HepG2 (cell line): ENCODE measurements around the gene TPPP2. TPM values are rescaled to one million over a fixed set of nuclear protein-coding genes. Genes with fewer than 3 reads are reported as not detected.

Experiments
- BRD4 ChIP-seq: sonication (generic); formaldehyde crosslinking; IDR thresholded peaks from 2 replicates; pipeline ENCODE4 v1.4.0; 2020; ENCODE audit warnings: missing genetic modification reagents
- MED1 ChIP-seq: sonication (generic); formaldehyde crosslinking; IDR thresholded peaks from 2 replicates; pipeline ENCODE4 v1.4.0; 2020; ENCODE audit warnings: missing genetic modification reagents
- MIER2 ChIP-seq: IDR thresholded peaks from 2 replicates; pipeline ENCODE4 v1.6.1; 2016; ENCODE audit warnings: missing biosample characterization, missing genetic modification reagents
- MTA3 ChIP-seq: sonication (generic); formaldehyde crosslinking; IDR thresholded peaks from 2 replicates; pipeline ENCODE4 v1.4.0; 2020; ENCODE audit warnings: missing genetic modification reagents
- NONO ChIP-seq, 2 experiments: fragments of 450-650 bp in 1 of 2; sonication (generic) in 1 of 2; formaldehyde crosslinking in 1 of 2; IDR thresholded peaks in 1 of 2; conservative IDR thresholded peaks in 1 of 2; 2 replicates each; pipeline versions ENCODE4 v1.6.1 to v1.8.0; 2017 to 2022; ENCODE audit warnings: mild to moderate bottlenecking in 1 of 2, missing genetic modification reagents in 1 of 2, moderate library complexity in 1 of 2
- ONECUT2 ChIP-seq: sonication (generic); formaldehyde crosslinking; IDR thresholded peaks from 2 replicates; pipeline ENCODE4 v1.4.0; 2020; ENCODE audit warnings: missing genetic modification reagents
- PHF20 ChIP-seq: sonication (generic); formaldehyde crosslinking; IDR thresholded peaks from 2 replicates; pipeline ENCODE4 v1.5.0; 2020; ENCODE audit warnings: mild to moderate bottlenecking, missing genetic modification reagents
- RBAK ChIP-seq: sonication (generic); formaldehyde crosslinking; IDR thresholded peaks from 2 replicates; pipeline ENCODE4 v1.5.1; 2020; ENCODE audit warnings: mild to moderate bottlenecking, missing genetic modification reagents
- SMAD1 ChIP-seq: sonication (generic); formaldehyde crosslinking; IDR thresholded peaks from 2 replicates; pipeline ENCODE4 v1.4.0; 2020; ENCODE audit warnings: missing genetic modification reagents, low read depth, mild to moderate bottlenecking, borderline replicate concordance
- ZBTB3 ChIP-seq: sonication (generic); formaldehyde crosslinking; IDR thresholded peaks from 2 replicates; pipeline ENCODE4 v1.4.0; 2020; ENCODE audit warnings: low read depth, mild to moderate bottlenecking, moderate library complexity, missing genetic modification reagents, borderline replicate concordance
- ZNF10 ChIP-seq: sonication (generic); formaldehyde crosslinking; IDR thresholded peaks from 2 replicates; pipeline ENCODE4 v1.4.0; 2020; ENCODE audit warnings: mild to moderate bottlenecking, low read depth, missing genetic modification reagents, borderline replicate concordance
- ZNF160 ChIP-seq: sonication (generic); formaldehyde crosslinking; IDR thresholded peaks from 2 replicates; pipeline ENCODE4 v1.8.0; 2022; ENCODE audit warnings: mild to moderate bottlenecking, inconsistent platforms, missing genetic modification reagents
- ZNF180 ChIP-seq: sonication (generic); formaldehyde crosslinking; IDR thresholded peaks from 2 replicates; pipeline ENCODE4 v1.4.0; 2020; ENCODE audit warnings: low read depth, missing genetic modification reagents, borderline replicate concordance
- ZNF30 ChIP-seq: sonication (generic); formaldehyde crosslinking; IDR thresholded peaks from 2 replicates; pipeline ENCODE4 v1.5.0; 2020; ENCODE audit warnings: mild to moderate bottlenecking, missing genetic modification reagents
- ZNF773 ChIP-seq: sonication (generic); formaldehyde crosslinking; IDR thresholded peaks from 2 replicates; pipeline ENCODE4 v1.4.0; 2020; ENCODE audit warnings: missing genetic modification reagents, borderline replicate concordance
- ZSCAN30 ChIP-seq: sonication (generic); formaldehyde crosslinking; IDR thresholded peaks from 2 replicates; pipeline ENCODE4 v1.5.0; 2020; ENCODE audit warnings: mild to moderate bottlenecking, missing genetic modification reagents
- polyA plus RNA-seq, 8 experiments: library from polyadenylated mRNA; depleted of rRNA in 3 of 8; stranded (reverse) in 7 of 8; unstranded in 1 of 8; fragments of >200 nt; fragmentation: Illumina TruSeq in 4 of 8; extraction: Trizol in 4 of 8; gene quantifications; 2 replicates each; pipeline versions ENCODE4 v1.2.1 to v1.2.3, GENCODE V29; 2011 to 2016; ENCODE audit warnings: low read depth in 4 of 8, missing spikeins in 1 of 8, mixed read lengths in 1 of 8; ENCODE audit not compliant: insufficient read depth in 1 of 8
- total RNA-seq, 5 experiments: library from RNA; depleted of rRNA; stranded (reverse); fragments of >200 nt; fragmentation: Illumina TruSeq; extraction: Trizol; gene quantifications; 2 replicates each; pipeline ENCODE4 v1.2.3, GENCODE V29; 2016; ENCODE audit warnings: low read depth in 1 of 5
- TF ChIP-seq, protein P1 (sequence below): fragments of 450-650 bp; IDR thresholded peaks from 2 replicates; pipeline ENCODE4 v1.6.1; 2017; ENCODE audit warnings: mild to moderate bottlenecking
- TF ChIP-seq, protein P2 (sequence below): sonication (generic); formaldehyde crosslinking; IDR thresholded peaks from 2 replicates; pipeline ENCODE4 v1.5.1; 2020; ENCODE audit warnings: missing genetic modification reagents, mild to moderate bottlenecking, borderline replicate concordance
- TF ChIP-seq, protein P3 (sequence below): sonication (generic); formaldehyde crosslinking; IDR thresholded peaks from 2 replicates; pipeline ENCODE4 v1.9.0; 2021; ENCODE audit warnings: missing genetic modification reagents, borderline replicate concordance
- TF ChIP-seq, protein P4 (sequence below): IDR thresholded peaks from 2 replicates; pipeline ENCODE4 v1.6.1; 2018; ENCODE audit warnings: missing genetic modification reagents, mild to moderate bottlenecking, missing compliant biosample characterization
- TF ChIP-seq, protein P5 (sequence below): sonication (generic); formaldehyde crosslinking; IDR thresholded peaks from 2 replicates; pipeline ENCODE4 v1.5.0; 2020; ENCODE audit warnings: missing genetic modification reagents, mild to moderate bottlenecking, borderline replicate concordance

The TPPP2 gene
- total and polyA plus RNA-seq, 2 of the 13 experiments (the other 11 are each of a cell fraction or from before 2014, with no cell fraction given) = 0.58 to 4.2 TPM

DNA sequence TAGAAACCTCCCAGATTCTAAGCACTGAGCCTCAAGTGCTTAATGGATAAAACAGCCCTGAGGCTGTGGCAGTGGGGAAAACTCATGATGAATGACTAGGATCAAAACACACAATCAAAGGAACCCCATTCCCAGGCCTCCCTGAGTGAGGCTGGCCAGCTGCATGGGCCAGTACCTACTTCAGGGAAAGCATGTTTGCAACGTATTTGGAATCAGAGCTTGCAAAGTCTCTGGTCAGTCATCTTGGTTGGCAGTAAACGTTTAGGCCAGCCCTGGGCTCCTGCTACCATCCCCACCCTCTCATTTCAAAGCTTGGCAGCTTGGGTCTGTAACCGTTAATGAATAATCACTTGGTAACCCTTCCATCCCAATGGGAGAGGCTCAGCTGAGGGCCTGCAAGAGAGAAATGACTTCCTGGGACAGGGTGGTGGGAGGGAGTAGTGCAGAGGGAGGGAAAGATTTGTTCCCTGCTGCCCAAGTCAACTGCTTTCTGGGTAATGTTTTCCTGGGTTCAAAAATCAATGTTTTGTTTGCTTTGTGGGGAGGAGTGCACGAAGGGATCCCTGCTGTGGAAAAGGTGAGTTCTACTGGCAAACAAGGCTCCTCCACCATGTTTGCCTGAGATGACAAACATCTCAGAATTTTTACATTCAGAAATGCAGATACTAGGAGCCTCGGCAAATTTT is 25.6 kb downstream of the TPPP2 start (continued):
- TF ChIP-seq ZBTB3 (CRISPR knock-in tag) (peak; percentile 79), ZNF30 (CRISPR knock-in tag) (no peak), RBAK (no peak), PHF20 (CRISPR knock-in tag) (0 out of 2 replicates have a peak, but pooled peaks have one; percentile 60), ZNF180 (CRISPR knock-in tag) (no peak), ONECUT2 (CRISPR knock-in tag) (peak; percentile 87), MIER2 (peak; percentile 76; the same call in 1 of the 2 replicates), ZNF160 (CRISPR knock-in tag) (no peak; the same call in none of the 2 replicates), MTA3 (no peak), ZNF773 (0 out of 2 replicates have a peak, but pooled peaks have one; percentile 46), BRD4 (CRISPR knock-in tag) (peak; percentile 95; the same call in 1 of the 2 replicates), MED1 (CRISPR knock-in tag) (peak; percentile 99), ZSCAN30 (no peak), SMAD1 (peak; percentile 71; the same call in 1 of the 2 replicates), NONO (IDR thresholded peaks at IDR 0.05) (no peak), NONO (CRISPR knock-in tag; conservative IDR thresholded peaks at IDR 0.05) (peak; percentile 93), ZNF10 (CRISPR knock-in tag) (no peak)
- TF ChIP-seq, protein P1, sequence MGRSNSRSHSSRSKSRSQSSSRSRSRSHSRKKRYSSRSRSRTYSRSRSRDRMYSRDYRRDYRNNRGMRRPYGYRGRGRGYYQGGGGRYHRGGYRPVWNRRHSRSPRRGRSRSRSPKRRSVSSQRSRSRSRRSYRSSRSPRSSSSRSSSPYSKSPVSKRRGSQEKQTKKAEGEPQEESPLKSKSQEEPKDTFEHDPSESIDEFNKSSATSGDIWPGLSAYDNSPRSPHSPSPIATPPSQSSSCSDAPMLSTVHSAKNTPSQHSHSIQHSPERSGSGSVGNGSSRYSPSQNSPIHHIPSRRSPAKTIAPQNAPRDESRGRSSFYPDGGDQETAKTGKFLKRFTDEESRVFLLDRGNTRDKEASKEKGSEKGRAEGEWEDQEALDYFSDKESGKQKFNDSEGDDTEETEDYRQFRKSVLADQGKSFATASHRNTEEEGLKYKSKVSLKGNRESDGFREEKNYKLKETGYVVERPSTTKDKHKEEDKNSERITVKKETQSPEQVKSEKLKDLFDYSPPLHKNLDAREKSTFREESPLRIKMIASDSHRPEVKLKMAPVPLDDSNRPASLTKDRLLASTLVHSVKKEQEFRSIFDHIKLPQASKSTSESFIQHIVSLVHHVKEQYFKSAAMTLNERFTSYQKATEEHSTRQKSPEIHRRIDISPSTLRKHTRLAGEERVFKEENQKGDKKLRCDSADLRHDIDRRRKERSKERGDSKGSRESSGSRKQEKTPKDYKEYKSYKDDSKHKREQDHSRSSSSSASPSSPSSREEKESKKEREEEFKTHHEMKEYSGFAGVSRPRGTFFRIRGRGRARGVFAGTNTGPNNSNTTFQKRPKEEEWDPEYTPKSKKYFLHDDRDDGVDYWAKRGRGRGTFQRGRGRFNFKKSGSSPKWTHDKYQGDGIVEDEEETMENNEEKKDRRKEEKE = no peak
- TF ChIP-seq, protein P2, sequence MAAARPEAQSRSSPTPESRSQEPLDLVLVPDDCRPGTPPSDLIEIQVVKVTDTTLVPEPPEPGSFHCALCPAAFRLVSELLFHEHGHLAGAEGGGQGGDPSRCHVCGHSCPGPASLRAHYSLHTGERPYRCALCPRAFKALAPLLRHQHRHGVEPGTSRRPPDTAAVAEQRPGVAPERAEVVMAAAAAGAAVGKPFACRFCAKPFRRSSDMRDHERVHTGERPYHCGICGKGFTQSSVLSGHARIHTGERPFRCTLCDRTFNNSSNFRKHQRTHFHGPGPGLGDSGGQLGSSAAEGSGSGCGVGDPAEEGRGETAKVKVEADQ (CRISPR knock-in tag) = no peak
- TF ChIP-seq, protein P3, sequence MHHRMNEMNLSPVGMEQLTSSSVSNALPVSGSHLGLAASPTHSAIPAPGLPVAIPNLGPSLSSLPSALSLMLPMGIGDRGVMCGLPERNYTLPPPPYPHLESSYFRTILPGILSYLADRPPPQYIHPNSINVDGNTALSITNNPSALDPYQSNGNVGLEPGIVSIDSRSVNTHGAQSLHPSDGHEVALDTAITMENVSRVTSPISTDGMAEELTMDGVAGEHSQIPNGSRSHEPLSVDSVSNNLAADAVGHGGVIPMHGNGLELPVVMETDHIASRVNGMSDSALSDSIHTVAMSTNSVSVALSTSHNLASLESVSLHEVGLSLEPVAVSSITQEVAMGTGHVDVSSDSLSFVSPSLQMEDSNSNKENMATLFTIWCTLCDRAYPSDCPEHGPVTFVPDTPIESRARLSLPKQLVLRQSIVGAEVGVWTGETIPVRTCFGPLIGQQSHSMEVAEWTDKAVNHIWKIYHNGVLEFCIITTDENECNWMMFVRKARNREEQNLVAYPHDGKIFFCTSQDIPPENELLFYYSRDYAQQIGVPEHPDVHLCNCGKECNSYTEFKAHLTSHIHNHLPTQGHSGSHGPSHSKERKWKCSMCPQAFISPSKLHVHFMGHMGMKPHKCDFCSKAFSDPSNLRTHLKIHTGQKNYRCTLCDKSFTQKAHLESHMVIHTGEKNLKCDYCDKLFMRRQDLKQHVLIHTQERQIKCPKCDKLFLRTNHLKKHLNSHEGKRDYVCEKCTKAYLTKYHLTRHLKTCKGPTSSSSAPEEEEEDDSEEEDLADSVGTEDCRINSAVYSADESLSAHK = no peak
- TF ChIP-seq, protein P4, sequence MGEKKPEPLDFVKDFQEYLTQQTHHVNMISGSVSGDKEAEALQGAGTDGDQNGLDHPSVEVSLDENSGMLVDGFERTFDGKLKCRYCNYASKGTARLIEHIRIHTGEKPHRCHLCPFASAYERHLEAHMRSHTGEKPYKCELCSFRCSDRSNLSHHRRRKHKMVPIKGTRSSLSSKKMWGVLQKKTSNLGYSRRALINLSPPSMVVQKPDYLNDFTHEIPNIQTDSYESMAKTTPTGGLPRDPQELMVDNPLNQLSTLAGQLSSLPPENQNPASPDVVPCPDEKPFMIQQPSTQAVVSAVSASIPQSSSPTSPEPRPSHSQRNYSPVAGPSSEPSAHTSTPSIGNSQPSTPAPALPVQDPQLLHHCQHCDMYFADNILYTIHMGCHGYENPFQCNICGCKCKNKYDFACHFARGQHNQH (CRISPR knock-in tag) = peak; percentile 98
- TF ChIP-seq, protein P5, sequence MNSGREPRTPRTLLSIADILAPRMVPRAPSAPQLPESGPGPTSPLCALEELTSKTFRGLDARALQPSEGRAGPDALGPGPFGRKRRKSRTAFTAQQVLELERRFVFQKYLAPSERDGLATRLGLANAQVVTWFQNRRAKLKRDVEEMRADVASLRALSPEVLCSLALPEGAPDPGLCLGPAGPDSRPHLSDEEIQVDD = no peak
